HEK293 (cell line): ENCODE measurements around the gene TOMM6.

Experiments
- HOXD13 ChIP-seq: sonication (generic); formaldehyde crosslinking; IDR thresholded peaks from 2 replicates; pipeline ENCODE4 v1.8.0; 2022; ENCODE audit warnings: missing genetic modification reagents, borderline replicate concordance
- KLF8 ChIP-seq: fragments of 450-650 bp; formaldehyde crosslinking; IDR thresholded peaks from 2 replicates; pipeline ENCODE4 v1.5.1; 2016; ENCODE audit warnings: missing biosample characterization, missing genetic modification characterization
- ZBTB21 ChIP-seq: fragments of 450-650 bp; formaldehyde crosslinking; IDR thresholded peaks from 2 replicates; pipeline ENCODE4 v1.5.1; 2017; ENCODE audit warnings: missing biosample characterization, missing genetic modification characterization
- ZBTB26 ChIP-seq: fragments of 450-650 bp; formaldehyde crosslinking; optimal IDR thresholded peaks from 2 replicates; pipeline ENCODE3; 2016; ENCODE audit warnings: missing biosample characterization, mild to moderate bottlenecking, missing genetic modification characterization
- ZBTB7A ChIP-seq: fragments of 450-650 bp; formaldehyde crosslinking; IDR thresholded peaks from 2 replicates; pipeline ENCODE4 v1.5.1; 2016; ENCODE audit warnings: low read depth, missing biosample characterization, missing genetic modification characterization
- ZBTB8A ChIP-seq: fragments of 450-650 bp; formaldehyde crosslinking; IDR thresholded peaks from 2 replicates; pipeline ENCODE4 v1.5.1; 2016; ENCODE audit warnings: missing biosample characterization, missing genetic modification characterization
- ZNF19 ChIP-seq: fragments of 450-650 bp; formaldehyde crosslinking; IDR thresholded peaks from 2 replicates; pipeline ENCODE4; 2016; ENCODE audit warnings: missing biosample characterization, missing genetic modification characterization, low read depth
- ZNF202 ChIP-seq: fragments of 450-650 bp; formaldehyde crosslinking; IDR thresholded peaks from 2 replicates; pipeline ENCODE4 v1.5.1; 2016; ENCODE audit warnings: missing biosample characterization, missing genetic modification characterization, borderline replicate concordance
- ZNF391 ChIP-seq: fragments of 450-650 bp; formaldehyde crosslinking; IDR thresholded peaks from 2 replicates; pipeline ENCODE4 v1.5.1; 2016; ENCODE audit warnings: low read depth, missing biosample characterization, missing genetic modification characterization, borderline replicate concordance
- ZNF510 ChIP-seq: fragments of 450-650 bp; formaldehyde crosslinking; IDR thresholded peaks from 2 replicates; pipeline ENCODE4 v1.5.1; 2018; ENCODE audit warnings: mild to moderate bottlenecking, missing genetic modification characterization, missing biosample characterization; ENCODE audit not compliant: insufficient replicate concordance
- ZNF571 ChIP-seq: fragments of 450-650 bp; formaldehyde crosslinking; IDR thresholded peaks from 2 replicates; pipeline ENCODE4 v1.5.0; 2017; ENCODE audit warnings: missing biosample characterization, missing genetic modification characterization
- ZNF600 ChIP-seq: fragments of 450-650 bp; formaldehyde crosslinking; IDR thresholded peaks from 2 replicates; pipeline ENCODE4 v1.5.1; 2016; ENCODE audit warnings: missing biosample characterization, missing genetic modification characterization
- ZNF692 ChIP-seq: fragments of 450-650 bp; formaldehyde crosslinking; IDR thresholded peaks from 2 replicates; pipeline ENCODE4 v1.5.1; 2016; ENCODE audit warnings: missing biosample characterization, missing genetic modification characterization
- ZNF768 ChIP-seq: fragments of 450-650 bp; formaldehyde crosslinking; IDR thresholded peaks from 2 replicates; pipeline ENCODE4 v1.5.1; 2018; ENCODE audit warnings: missing biosample characterization, mild to moderate bottlenecking, missing genetic modification characterization
- TF ChIP-seq, protein P1 (sequence below): fragments of 450-650 bp; formaldehyde crosslinking; IDR thresholded peaks from 2 replicates; pipeline ENCODE4 v1.5.1; 2016; ENCODE audit warnings: missing biosample characterization, missing genetic modification characterization
- TF ChIP-seq, protein P2 (sequence below): fragments of 450-650 bp; formaldehyde crosslinking; IDR thresholded peaks from 2 replicates; pipeline ENCODE4 v1.5.1; 2016; ENCODE audit warnings: missing biosample characterization, missing genetic modification characterization
- TF ChIP-seq, protein P3 (sequence below): fragments of 450-650 bp; formaldehyde crosslinking; IDR thresholded peaks from 2 replicates; pipeline ENCODE4 v1.5.1; 2016; ENCODE audit warnings: missing biosample characterization, missing genetic modification characterization
- TF ChIP-seq, protein P4 (sequence below): fragments of 450-650 bp; formaldehyde crosslinking; IDR thresholded peaks from 2 replicates; pipeline ENCODE4 v1.5.1; 2017; ENCODE audit warnings: missing biosample characterization, missing genetic modification characterization
- TF ChIP-seq, protein P5 (sequence below): fragments of 450-650 bp; formaldehyde crosslinking; IDR thresholded peaks from 2 replicates; pipeline ENCODE4 v1.5.1; 2016; ENCODE audit warnings: missing biosample characterization, missing genetic modification characterization
- TF ChIP-seq, protein P6 (sequence below): fragments of 450-650 bp; IDR thresholded peaks from 2 replicates; pipeline ENCODE4 v1.5.1; 2018; ENCODE audit warnings: missing biosample characterization, mild to moderate bottlenecking, missing genetic modification characterization

TOMM6 gene

GRCh38 chr6:41787219-41787917 lies at the start of gene TOMM6 (continued):
- TF ChIP-seq, protein P1, sequence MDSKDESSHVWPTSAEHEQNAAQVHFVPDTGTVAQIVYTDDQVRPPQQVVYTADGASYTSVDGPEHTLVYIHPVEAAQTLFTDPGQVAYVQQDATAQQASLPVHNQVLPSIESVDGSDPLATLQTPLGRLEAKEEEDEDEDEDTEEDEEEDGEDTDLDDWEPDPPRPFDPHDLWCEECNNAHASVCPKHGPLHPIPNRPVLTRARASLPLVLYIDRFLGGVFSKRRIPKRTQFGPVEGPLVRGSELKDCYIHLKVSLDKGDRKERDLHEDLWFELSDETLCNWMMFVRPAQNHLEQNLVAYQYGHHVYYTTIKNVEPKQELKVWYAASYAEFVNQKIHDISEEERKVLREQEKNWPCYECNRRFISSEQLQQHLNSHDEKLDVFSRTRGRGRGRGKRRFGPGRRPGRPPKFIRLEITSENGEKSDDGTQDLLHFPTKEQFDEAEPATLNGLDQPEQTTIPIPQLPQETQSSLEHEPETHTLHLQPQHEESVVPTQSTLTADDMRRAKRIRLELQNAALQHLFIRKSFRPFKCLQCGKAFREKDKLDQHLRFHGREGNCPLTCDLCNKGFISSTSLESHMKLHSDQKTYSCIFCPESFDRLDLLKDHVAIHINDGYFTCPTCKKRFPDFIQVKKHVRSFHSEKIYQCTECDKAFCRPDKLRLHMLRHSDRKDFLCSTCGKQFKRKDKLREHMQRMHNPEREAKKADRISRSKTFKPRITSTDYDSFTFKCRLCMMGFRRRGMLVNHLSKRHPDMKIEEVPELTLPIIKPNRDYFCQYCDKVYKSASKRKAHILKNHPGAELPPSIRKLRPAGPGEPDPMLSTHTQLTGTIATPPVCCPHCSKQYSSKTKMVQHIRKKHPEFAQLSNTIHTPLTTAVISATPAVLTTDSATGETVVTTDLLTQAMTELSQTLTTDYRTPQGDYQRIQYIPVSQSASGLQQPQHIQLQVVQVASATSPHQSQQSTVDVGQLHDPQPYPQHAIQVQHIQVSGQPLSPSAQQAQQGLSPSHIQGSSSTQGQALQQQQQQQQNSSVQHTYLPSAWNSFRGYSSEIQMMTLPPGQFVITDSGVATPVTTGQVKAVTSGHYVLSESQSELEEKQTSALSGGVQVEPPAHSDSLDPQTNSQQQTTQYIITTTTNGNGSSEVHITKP = peak; percentile 85
- TF ChIP-seq ZNF19 (tag by site-specific recombination) = no peak
- TF ChIP-seq, protein P2, sequence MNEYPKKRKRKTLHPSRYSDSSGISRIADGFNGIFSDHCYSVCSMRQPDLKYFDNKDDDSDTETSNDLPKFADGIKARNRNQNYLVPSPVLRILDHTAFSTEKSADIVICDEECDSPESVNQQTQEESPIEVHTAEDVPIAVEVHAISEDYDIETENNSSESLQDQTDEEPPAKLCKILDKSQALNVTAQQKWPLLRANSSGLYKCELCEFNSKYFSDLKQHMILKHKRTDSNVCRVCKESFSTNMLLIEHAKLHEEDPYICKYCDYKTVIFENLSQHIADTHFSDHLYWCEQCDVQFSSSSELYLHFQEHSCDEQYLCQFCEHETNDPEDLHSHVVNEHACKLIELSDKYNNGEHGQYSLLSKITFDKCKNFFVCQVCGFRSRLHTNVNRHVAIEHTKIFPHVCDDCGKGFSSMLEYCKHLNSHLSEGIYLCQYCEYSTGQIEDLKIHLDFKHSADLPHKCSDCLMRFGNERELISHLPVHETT (tag by site-specific recombination) = peak; percentile 91
- 0 out of 2 replicates have a peak, but pooled peaks have one; percentile 24 for TF ChIP-seq HOXD13 (CRISPR knock-in tag)
- peak; percentile 82 for TF ChIP-seq ZBTB21 (tag by site-specific recombination)
- peak; percentile 47; the same call in 1 of the 2 replicates for TF ChIP-seq ZBTB7A
- TF ChIP-seq ZBTB8A (tag by site-specific recombination) = peak; percentile 77
- no peak for TF ChIP-seq ZNF571
- TF ChIP-seq ZNF692 (tag by site-specific recombination) = peak; percentile 84
- no peak for TF ChIP-seq ZNF510 (tag by site-specific recombination)
- TF ChIP-seq KLF8 (tag by site-specific recombination) = peak; percentile 78
- TF ChIP-seq, protein P3, sequence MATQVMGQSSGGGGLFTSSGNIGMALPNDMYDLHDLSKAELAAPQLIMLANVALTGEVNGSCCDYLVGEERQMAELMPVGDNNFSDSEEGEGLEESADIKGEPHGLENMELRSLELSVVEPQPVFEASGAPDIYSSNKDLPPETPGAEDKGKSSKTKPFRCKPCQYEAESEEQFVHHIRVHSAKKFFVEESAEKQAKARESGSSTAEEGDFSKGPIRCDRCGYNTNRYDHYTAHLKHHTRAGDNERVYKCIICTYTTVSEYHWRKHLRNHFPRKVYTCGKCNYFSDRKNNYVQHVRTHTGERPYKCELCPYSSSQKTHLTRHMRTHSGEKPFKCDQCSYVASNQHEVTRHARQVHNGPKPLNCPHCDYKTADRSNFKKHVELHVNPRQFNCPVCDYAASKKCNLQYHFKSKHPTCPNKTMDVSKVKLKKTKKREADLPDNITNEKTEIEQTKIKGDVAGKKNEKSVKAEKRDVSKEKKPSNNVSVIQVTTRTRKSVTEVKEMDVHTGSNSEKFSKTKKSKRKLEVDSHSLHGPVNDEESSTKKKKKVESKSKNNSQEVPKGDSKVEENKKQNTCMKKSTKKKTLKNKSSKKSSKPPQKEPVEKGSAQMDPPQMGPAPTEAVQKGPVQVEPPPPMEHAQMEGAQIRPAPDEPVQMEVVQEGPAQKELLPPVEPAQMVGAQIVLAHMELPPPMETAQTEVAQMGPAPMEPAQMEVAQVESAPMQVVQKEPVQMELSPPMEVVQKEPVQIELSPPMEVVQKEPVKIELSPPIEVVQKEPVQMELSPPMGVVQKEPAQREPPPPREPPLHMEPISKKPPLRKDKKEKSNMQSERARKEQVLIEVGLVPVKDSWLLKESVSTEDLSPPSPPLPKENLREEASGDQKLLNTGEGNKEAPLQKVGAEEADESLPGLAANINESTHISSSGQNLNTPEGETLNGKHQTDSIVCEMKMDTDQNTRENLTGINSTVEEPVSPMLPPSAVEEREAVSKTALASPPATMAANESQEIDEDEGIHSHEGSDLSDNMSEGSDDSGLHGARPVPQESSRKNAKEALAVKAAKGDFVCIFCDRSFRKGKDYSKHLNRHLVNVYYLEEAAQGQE = peak; percentile 25; the same call in 1 of the 2 replicates
- TF ChIP-seq ZNF391 (tag by site-specific recombination) = peak; percentile 88; the same call in 1 of the 2 replicates
- TF ChIP-seq ZNF768 = no peak; the same call in 1 of the 2 replicates
- TF ChIP-seq ZNF202 (tag by site-specific recombination) = no peak
- TF ChIP-seq, protein P4, sequence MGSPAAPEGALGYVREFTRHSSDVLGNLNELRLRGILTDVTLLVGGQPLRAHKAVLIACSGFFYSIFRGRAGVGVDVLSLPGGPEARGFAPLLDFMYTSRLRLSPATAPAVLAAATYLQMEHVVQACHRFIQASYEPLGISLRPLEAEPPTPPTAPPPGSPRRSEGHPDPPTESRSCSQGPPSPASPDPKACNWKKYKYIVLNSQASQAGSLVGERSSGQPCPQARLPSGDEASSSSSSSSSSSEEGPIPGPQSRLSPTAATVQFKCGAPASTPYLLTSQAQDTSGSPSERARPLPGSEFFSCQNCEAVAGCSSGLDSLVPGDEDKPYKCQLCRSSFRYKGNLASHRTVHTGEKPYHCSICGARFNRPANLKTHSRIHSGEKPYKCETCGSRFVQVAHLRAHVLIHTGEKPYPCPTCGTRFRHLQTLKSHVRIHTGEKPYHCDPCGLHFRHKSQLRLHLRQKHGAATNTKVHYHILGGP (tag by site-specific recombination) = peak; percentile 78
- peak; percentile 86 for TF ChIP-seq ZNF600 (tag by site-specific recombination)
- peak; percentile 73 for TF ChIP-seq ZBTB26
- TF ChIP-seq, protein P5, sequence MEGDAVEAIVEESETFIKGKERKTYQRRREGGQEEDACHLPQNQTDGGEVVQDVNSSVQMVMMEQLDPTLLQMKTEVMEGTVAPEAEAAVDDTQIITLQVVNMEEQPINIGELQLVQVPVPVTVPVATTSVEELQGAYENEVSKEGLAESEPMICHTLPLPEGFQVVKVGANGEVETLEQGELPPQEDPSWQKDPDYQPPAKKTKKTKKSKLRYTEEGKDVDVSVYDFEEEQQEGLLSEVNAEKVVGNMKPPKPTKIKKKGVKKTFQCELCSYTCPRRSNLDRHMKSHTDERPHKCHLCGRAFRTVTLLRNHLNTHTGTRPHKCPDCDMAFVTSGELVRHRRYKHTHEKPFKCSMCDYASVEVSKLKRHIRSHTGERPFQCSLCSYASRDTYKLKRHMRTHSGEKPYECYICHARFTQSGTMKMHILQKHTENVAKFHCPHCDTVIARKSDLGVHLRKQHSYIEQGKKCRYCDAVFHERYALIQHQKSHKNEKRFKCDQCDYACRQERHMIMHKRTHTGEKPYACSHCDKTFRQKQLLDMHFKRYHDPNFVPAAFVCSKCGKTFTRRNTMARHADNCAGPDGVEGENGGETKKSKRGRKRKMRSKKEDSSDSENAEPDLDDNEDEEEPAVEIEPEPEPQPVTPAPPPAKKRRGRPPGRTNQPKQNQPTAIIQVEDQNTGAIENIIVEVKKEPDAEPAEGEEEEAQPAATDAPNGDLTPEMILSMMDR (tag by site-specific recombination) = peak; percentile 98
- TF ChIP-seq, protein P6, sequence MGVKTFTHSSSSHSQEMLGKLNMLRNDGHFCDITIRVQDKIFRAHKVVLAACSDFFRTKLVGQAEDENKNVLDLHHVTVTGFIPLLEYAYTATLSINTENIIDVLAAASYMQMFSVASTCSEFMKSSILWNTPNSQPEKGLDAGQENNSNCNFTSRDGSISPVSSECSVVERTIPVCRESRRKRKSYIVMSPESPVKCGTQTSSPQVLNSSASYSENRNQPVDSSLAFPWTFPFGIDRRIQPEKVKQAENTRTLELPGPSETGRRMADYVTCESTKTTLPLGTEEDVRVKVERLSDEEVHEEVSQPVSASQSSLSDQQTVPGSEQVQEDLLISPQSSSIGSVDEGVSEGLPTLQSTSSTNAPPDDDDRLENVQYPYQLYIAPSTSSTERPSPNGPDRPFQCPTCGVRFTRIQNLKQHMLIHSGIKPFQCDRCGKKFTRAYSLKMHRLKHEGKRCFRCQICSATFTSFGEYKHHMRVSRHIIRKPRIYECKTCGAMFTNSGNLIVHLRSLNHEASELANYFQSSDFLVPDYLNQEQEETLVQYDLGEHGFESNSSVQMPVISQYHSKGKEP (tag by site-specific recombination) = peak; percentile 54; the same call in 1 of the 2 replicates
